ENCODE results near the gene TRIM69.

DNA sequence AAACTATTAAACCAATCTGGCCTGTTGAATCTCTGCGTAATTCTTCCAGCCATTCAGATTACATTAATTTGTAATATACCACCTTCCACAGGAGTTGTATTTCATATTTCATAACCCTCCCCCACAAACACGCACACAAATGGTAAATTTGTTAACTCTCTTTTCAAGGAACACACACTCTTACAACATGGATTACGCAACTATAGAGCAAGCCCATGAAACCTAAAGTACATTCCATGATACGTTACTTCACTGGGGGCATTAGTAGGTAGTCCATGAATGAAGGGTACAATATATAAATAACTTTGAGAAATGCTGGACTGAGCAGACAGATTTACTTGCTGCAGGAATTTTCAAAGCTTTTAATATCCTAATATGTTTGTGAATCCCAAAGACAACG is 65.0 kb downstream of the TRIM69 start:
- TF ChIP-seq, protein P1, sequence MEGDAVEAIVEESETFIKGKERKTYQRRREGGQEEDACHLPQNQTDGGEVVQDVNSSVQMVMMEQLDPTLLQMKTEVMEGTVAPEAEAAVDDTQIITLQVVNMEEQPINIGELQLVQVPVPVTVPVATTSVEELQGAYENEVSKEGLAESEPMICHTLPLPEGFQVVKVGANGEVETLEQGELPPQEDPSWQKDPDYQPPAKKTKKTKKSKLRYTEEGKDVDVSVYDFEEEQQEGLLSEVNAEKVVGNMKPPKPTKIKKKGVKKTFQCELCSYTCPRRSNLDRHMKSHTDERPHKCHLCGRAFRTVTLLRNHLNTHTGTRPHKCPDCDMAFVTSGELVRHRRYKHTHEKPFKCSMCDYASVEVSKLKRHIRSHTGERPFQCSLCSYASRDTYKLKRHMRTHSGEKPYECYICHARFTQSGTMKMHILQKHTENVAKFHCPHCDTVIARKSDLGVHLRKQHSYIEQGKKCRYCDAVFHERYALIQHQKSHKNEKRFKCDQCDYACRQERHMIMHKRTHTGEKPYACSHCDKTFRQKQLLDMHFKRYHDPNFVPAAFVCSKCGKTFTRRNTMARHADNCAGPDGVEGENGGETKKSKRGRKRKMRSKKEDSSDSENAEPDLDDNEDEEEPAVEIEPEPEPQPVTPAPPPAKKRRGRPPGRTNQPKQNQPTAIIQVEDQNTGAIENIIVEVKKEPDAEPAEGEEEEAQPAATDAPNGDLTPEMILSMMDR (conservative IDR thresholded peaks at IDR 0.05; ENCODE audit: low read depth, low read length) = no peak
- TF ChIP-seq POLR2A (IDR thresholded peaks at IDR 0.05; ENCODE audit: low read depth, low read length) (no peak), CHD1 (IDR thresholded peaks at IDR 0.05; ENCODE audit: low read depth, low read length) (no peak), MXI1 (IDR thresholded peaks at IDR 0.05; ENCODE audit: borderline replicate concordance, low read depth, low read length) (no peak), SMC3 (IDR thresholded peaks at IDR 0.05; ENCODE audit: low read depth, low read length) (no peak)
- TF ChIP-seq, protein P2, sequence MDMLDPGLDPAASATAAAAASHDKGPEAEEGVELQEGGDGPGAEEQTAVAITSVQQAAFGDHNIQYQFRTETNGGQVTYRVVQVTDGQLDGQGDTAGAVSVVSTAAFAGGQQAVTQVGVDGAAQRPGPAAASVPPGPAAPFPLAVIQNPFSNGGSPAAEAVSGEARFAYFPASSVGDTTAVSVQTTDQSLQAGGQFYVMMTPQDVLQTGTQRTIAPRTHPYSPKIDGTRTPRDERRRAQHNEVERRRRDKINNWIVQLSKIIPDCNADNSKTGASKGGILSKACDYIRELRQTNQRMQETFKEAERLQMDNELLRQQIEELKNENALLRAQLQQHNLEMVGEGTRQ (IDR thresholded peaks at IDR 0.05; ENCODE audit: low read depth, low read length) = no peak

All from IMR-90 (cell line).